ENCODE data around the gene MRPL40.
A peak's percentile ranks its signal among the peaks of the same experiment; 100 is the strongest.

MRPL40 gene

GRCh38 chr22:19478901-19479354 is 46.6 kb downstream of the MRPL40 start, which contains the start of gene UFD1:
TSS of gene UFD1 (minus strand) at chr22:19479193. CDS start at chr22:19479085, 108 bp downstream.
- DNase-seq = peak; percentile 62
- Histone ChIP-seq H3K4me3 (ENCODE audit: low read depth, low read length) (peak within 1 kb of the TSS; percentile 98), H3K36me3 (replicated peaks) (peaks cover 17% of the 10 kb centered on the region), H3K27ac (peak within 1 kb of the TSS; percentile 100), H3K27me3 (replicated peaks) (no peaks in the 10 kb centered on the region)
- in situ Hi-C loops (cut with HindIII; ENCODE audit: low pct_ligation_motif_present, low sequenced_read_pairs) = no loop called here
- TF ChIP-seq CTCF (IDR thresholded peaks at IDR 0.05; ENCODE audit: low read depth, low read length, missing control alignments) = no peak

GRCh38 chr22:19479355-19480172 is 47.2 kb downstream of the MRPL40 start, which contains the start of gene CDC45:
TSS of gene CDC45 (plus strand) at chr22:19479920. CDS start at chr22:19479969, 49 bp downstream.
- no peak for TF ChIP-seq CTCF (IDR thresholded peaks at IDR 0.05; ENCODE audit: low read depth, low read length, missing control alignments)
- Histone ChIP-seq H3K27me3 (replicated peaks) (no peaks in the 10 kb centered on the region), H3K27ac (peak within 1 kb of the TSS; percentile 100), H3K4me3 (ENCODE audit: low read depth, low read length) (peak within 1 kb of the TSS; percentile 98), H3K36me3 (replicated peaks) (peaks cover 12% of the 10 kb centered on the region)
- in situ Hi-C loops (cut with HindIII; ENCODE audit: low pct_ligation_motif_present, low sequenced_read_pairs) = no loop called here
- DNase-seq = peak; percentile 98

GRCh38 chr22:19480173-19480568 is 47.8 kb downstream of the MRPL40 start:
- Histone ChIP-seq H3K27ac (peak overlapping the region; percentile 100), H3K27me3 (replicated peaks) (no peaks in the 10 kb centered on the region), H3K36me3 (replicated peaks) (peaks cover 8% of the 10 kb centered on the region), H3K4me3 (ENCODE audit: low read depth, low read length) (peak overlapping the region; percentile 98)
- in situ Hi-C loops (cut with HindIII; ENCODE audit: low pct_ligation_motif_present, low sequenced_read_pairs) = no loop called here
- TF ChIP-seq CTCF (IDR thresholded peaks at IDR 0.05; ENCODE audit: low read depth, low read length, missing control alignments) = no peak
- no peak for DNase-seq

- Histone ChIP-seq H3K36me3 (replicated peaks) (peaks cover 2% of the 10 kb centered on the region), H3K27me3 (replicated peaks) (no peaks in the 10 kb centered on the region), H3K27ac (no peak overlapping the region), H3K4me3 (ENCODE audit: low read depth, low read length) (peak overlapping the region; percentile 98)
- no peak for DNase-seq
- no peak for TF ChIP-seq CTCF (IDR thresholded peaks at IDR 0.05; ENCODE audit: low read depth, low read length, missing control alignments)
- in situ Hi-C loops (cut with HindIII; ENCODE audit: low pct_ligation_motif_present, low sequenced_read_pairs) = no loop called here
These were observed 48.4 kb downstream of the MRPL40 start for GRCh38 chr22:19480789-19481188.

- DNase-seq = no peak
- in situ Hi-C loops (cut with HindIII; ENCODE audit: low pct_ligation_motif_present, low sequenced_read_pairs) = no loop called here
- H3K4me3 ChIP-seq (ENCODE audit: low read depth, low read length) = no peak overlapping the region
- H3K36me3 ChIP-seq (replicated peaks) = no peaks in the 10 kb centered on the region
- H3K27ac ChIP-seq = no peak overlapping the region
- no peak for TF ChIP-seq CTCF (IDR thresholded peaks at IDR 0.05; ENCODE audit: low read depth, low read length, missing control alignments)
- H3K27me3 ChIP-seq (replicated peaks) = no peaks in the 10 kb centered on the region
These were observed 50.0 kb downstream of the MRPL40 start for GRCh38 chr22:19482297-19482696.
